ENCODE results near the gene PIH1D1.
A peak's percentile ranks its signal among the peaks of the same experiment; 100 is the strongest.

PIH1D1 gene

DNA sequence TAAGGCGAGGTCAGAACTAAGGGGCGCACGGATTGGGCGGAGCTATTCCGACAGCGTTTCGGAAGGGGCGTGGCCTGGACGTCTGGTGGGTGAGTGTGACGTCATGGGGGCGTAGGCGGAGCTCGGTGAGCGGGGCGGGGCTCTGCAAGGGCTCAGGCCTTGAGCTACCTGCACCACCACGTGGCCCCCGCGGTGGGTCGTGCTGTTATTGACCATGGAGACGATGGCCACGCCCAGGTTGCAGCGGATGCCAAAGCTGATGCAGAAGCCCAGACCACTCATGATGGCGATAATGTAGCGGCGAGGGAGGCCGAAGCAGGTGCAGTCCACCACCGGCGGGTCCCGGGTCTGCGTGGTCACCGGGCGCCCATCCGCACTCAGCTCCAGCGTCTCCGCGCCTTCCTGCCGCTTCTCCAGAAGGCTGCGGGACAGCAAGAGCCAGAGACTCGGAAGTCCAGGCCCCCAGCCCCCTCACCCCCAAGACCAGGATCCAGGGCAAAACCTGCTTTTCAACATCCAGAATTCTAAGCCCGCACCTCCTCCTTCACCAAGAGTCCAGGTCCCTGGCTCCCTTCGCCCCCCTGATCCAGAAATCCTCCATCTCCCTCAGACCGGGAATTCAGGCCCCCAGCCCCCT is 15.1 kb downstream of the PIH1D1 start:
- peak in 2 of 56 donors; percentile 27 to 40 for DNase-seq

DNA sequence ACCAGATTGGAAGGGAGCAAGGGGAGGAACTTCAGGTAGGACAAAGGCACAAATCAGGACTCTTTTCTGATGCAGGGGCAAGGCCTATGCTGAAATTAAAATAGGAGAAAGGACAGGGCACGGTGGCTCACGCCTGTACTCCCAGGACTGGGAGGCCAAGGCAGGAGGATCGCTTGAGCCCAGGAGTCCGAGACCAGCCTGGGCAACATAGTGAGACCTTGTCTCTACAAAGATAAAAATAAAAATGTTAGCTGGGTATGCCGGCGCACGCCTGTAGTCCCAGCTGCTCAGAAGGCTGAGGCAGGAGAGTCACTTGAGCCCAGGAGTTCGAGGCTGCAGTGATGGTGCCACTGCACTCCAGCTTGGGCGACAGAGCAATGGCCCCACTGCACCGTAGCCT is 15.9 kb downstream of the PIH1D1 start:
- DNase-seq: no peak

DNA sequence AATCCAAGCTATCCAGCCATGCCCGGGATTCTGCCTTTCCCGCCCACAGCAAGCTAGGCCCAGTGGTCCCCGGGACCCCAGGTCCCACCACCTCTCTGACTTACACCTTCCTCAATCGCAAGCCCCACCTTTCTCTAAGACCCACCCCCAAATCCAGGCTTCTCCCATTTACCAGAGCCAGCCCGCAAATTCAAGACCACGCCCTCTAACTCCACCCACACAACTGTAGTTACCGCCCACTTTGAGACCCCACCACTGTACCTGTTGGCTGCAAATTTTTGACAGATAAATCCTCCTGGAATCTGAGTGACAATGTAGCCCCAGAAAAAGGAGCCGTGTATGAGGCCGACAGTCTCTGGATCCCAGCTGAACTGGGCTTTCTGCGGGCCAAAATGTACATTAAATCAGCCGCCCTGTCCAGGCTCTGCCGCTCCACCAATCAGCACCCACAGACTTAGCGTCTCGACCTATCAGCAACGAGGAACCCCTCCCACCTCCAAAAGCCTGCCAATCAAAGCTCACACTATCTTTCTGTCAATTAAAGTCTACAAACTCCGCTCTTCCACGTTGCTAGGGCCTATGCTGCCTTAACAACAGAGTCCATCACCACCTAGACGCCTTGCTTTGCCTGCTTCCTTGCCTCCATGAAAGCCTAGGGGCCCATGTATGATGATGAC is 16.6 kb downstream of the PIH1D1 start:
- no peak for DNase-seq

DNA sequence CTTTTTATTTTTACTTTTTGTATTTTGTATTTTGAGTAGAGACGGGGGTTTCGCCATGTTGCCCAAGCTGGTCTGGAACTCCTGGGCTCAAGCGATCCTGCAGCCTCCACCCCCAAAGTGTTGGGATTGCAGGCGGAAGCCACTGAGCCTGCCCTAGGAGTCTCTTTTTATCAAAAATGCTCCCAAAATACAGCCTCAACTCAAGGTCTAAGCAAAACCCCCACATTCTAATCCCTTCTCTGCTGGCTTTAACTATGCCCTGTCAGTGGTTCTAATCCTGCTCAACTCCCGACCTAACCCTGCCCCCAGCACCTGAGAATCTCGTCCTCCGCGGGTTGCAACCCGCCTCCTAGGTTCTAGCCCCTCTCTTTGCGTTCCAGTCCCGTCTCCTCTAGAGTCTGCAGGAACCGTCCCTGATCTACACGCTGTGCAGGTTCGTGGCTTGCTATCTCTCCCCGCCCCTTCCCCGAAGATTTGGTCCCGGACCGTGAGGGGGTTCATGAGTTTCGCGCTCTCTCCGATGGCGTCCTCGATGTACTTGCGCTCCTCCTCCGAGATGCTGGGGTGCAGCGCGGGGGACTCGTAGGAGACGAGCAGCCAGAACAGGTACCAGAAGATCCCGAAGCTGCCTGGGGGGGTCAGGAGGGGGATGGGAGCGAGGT is 18.2 kb downstream of the PIH1D1 start:
- no peak for DNase-seq

DNA sequence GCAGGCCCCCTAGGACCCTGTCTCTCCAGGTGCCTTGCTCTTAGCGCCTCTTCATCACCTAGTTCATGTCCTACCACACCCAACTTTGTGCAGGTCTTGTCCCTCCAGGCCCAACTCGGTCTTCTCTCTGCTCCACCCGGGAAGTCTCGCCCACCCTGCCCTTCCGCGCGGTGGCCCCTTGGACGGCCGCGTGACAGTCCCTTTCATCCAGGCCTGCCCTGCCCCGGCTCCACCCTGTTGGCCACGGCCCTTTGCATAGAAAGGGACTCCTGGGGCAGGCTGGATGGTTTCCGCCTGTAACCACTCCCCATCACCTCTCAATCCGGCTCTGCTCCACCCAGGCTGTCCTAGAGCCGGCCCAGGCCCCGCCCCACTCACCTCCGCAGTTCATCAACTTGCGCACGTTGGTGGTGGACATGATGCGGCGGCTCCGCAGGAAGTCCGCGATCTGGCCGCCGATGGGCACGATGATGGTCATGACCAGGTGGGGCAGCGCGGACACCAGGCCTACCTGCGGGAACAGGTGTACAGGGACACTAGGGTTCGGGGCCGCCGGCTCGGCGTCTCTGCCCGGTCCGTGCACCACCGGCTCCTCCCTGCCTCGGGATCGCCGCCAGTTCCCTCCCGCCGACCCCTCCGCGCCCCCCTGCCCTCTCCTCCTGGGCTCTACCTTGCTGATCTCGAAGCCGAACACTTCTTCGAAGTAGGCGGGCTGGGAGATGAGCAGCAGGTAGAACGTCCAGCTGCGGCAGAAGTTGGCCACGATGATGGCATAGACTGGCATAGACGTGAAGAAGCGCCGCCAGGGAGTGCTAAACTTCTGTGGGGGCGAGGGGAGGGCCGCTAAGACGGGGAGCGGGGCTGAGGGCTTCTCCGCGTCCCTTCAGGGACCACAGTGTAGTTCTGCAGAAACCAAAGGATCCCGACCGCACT is 19.2 kb downstream of the PIH1D1 start:
- DNase-seq: no peak

DNA sequence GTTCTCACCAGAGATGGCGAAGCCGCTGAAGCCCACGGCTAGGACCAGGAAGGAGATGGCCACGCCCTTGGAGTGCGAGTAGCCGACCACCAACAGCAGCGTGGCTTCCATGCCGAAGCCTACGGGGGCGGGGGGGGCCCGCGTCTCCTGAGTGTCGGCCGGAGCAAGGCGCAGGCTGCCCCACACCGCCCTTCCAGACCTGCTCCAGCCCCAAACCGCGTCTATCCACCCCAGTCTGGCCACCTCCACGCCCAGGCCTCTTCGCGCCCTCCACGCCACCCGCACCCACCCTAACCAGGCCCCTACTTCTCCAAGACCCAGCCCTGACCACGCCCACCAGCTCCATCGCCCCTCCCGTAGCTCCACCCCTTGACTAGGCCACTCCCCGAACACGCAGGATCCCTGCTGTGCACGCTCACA is 20.3 kb downstream of the PIH1D1 start:
- DNase-seq: no peak

DNA sequence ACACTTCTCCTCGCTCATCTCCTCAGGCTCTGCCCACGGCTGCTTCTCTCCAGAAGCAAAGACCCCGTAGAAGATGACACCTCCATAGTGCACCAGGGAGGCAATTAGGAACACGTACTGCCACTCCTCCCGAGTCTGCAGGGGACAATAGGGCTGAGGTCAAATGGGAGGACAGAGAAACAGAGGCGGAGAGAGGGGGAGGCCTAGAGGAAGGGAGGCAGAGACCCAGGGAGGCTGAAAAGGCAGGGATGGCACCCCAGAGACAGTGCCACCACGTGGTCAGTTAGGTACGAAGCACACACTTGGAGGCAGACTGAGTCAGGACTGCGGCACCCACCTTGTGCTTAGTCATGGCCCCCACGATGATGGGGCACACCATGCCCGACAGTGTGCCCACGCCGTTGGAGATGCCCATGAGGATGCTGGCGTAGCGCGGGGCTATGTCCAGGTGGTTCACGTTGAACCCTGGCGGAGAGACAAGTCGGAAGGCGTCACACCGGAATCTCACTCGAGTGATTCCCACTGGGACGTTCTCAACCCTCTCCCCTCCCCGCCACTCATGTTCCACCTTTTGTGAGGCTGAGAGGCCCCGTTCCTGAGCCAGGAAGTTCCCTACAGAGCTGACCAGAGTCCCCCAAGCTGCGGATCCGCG is 20.8 kb downstream of the PIH1D1 start:
- no peak for DNase-seq

DNA sequence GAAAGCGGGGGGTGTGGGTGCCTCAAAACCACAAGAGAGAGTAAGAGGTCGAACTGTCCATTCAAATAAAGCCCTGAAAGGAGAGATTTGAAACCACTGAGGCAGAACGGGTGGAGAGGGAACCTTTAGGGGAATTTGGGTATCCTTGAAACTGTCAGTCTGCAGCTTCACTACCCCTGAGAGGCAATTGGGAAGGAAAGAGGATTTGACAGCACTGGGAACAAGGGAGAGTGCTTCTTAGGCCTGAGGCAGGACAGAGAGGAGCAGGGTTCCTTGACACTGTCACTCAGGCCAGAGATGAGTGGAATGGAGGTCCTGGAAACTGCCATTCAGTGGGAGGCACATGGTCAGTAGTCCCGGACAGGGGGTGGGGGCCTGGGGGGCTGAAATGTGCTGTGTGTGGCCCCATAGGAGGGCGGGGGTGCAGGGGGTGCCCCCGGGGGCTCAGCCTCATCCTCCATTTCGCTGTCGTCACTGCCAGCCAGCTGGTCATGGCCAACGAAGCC is 21.4 kb downstream of the PIH1D1 start:
- DNase-seq: no peak

DNA sequence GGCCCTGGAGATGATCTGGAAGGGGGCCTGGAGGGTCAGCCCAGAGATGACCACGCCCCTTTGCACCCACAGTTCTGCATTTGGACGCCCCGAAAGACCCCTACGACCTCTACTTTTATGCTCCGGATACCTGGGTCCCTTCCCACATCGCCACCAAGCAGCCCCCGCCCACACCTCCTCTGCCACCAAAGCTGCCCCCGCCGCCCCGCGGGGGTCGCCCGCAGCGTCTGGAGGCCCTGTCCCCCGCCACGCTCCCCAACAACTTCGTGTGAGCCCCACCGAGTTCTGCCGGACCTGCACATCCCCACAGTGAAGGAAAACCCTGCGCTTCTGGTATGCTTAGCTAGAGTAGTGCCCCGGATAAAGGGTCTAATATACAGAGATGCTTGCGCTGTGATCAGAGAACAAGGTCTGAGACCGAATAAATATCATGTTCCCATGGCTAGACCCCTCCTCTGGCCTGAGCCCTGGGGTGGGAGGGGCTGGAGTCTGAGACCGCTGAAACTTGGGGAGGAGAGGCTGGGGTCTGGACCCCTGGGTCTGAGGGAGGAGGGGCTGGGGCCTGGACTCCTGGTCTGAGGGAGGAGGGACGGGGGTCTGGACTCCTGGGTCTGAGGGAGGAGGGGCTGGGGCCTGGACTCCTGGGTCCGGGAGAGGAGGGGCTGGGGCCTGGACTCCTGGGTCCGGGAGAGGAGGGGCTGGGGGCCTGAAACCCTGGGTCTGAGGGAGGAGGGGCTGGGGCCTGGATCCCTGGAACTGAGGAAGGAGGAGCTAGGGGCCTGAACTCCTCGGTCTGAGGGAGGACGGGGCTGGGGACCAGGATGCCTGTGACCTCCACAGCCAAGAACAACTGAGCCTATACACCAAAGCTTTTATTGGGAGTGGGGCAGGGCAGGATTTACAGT is 22.8 kb downstream of the PIH1D1 start:
- no peak for DNase-seq

DNA sequence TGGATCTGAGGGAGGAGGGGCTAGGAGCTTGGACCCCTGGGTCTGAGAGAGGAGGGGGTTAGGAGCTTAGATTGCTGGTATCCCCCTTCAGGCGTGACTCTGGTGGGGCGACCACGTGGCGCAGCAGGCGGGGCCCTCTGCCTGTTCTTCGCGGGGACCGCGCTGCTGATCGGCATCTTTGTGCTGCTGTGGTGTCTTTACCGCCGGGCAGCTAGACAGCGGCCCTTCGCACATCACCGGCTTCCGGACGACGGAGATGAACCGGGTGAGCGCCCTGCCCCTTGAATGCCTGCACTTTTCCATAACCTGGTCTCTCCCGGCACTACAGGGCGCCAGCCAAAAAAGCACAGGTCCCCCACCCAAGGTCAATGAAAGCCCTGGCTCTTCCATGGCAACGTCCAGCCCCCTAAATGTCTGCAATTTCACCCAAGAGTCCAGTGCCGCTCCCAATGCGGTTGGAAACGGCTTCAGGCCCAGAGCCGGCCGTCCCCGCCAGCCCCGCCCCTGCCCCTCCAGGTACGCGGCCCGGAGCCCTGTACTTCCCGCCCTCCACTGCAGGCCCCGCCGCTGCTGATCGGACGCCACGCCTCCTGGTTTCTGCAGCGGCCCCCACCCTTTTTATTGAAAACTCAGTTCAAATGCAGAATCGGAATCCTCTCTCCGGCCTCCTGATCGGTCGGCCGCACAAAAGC is 23.6 kb downstream of the PIH1D1 start:
- DNase-seq: no peak

DNA sequence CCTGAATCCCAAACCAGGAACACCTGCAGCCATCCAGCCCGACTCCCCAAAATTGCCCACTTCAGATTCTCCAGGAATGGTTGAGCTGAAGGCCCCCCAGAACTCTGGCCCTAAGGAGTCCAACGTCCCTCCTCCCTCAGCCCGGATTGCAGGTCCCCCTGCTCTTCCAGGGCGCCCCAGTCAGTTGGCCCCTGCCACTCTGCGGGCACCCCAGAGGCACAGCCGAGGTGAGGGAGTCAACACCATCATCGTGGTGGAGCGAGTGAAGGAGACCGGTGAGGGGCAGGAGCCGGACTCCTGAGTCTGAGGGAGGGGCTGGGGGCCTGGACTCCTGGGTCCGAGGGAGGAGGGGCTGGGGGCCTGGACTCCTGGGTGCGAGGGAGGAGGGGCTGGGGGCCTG is 24.3 kb downstream of the PIH1D1 start:
- no peak for DNase-seq

DNA sequence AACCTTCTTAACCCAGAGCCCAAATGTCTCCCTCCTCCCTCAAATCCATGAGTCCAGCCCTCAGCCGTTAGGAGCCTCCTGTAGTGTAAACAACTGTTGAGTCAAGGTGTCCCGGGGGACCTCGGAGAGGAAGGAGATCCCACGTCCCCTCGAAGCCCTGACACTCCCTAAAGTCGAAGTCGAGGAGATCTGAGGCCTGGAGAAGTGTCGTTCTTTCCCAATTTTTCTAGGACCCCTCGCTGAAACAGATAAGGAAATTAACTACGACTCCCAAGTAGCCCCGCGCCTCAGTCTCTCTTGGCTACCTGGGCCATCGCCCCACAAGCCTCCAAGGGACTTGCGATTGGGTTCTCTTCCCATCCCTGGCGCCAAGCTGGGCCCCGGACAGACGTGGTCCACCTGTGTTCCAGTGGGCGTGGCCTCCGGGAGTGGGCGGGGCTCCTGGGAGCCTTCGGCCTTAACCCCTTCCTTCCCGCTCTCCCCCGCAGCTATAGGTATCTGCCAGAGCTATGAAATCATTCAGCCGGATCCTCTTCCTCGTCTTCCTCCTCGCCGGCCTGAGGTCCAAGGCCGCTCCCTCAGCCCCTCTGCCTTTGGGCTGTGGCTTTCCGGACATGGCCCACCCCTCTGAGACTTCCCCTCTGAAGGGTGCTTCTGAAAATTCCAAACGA is 25.6 kb downstream of the PIH1D1 start:
- no peak for DNase-seq

DNA sequence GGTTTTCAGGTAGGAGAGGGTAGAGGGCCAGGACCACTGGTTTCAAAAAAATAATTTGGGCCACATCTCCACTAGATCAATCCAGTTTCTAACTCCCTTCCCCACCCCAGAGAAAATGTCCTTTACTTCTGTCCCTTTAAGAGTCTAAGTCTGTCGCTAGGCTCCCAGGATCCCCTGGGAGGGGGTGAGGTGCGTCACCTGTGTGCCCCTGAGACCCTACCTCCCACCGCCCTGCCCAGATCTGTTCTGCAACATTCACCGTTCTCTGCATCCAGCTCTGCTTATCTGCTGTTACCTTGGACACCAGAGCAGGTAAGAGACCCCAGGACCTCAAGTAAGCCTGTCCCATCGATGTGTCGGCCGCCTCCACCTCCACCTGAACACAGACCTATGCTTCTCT is 26.4 kb downstream of the PIH1D1 start, which contains the start of gene GFY:
Gene GFY (plus strand): TSS at position 211 of the 400 bp plus-strand sequence. CDS start 1,043 bp downstream, outside the sequence.
- DNase-seq: no peak

DNA sequence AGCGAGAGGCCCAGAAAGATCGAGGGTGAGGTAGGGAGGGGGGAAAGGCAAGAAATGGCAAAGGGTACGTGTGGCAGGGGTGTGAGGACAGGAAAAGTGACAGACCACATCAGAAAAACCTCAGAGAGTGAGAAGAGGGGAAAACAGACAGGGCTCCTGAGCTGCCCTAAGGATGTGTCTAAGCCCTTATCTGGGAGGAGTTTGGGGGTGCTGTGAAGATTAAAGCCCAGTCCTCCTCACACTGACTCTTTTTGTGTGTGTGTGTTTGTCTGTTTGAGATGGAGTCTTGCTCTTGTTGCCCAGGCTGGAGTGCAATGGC is 27.7 kb downstream of the PIH1D1 start:
- DNase-seq: no peak

DNA sequence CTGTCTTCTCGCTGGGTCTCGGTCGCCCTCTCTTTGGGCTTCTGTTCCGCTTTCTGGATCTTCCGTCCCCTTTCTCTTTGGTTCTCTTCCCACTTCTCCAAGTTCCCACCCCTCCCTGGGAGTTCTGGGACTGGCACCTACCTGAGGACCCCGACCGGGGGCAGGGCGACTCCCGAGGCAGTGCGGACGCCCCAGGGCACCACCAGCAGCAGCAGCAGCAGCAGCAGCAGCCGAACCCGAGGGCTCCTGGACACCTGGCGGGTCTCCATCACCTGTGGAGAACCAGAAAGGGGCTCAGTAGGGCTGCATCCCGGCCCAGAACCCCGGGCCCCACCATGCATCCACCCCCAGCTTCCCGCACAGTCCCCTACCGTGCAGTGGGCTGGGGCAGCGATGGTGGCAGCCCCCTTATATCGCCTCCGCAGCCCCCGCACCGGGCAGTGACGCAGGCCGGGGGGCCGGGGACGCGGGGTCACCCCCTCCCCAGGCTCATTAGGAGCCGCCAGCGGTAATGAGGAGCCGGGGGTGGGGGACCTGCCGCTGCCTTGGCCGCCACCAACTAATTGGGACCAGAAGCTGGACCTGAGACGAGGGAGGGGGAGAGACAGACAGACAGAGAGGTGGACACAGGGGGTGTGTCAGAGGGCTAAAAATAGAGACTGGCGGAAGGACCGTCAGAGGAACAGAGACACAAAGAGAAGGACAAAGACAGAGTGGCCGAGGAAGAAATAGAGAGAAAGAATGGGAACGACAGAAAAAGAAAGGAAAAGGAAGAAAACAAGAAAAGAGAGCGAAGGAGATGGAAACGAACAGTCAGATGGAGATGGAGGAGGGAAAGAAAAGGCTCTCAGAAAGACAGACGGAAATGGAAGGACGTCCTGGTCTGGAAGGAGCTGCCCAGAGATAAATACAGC is 28.3 kb downstream of the PIH1D1 start, which contains the start of gene PTH2:
Gene PTH2 (minus strand): TSS at position 371 of the 914 bp plus-strand sequence. CDS start 102 bp downstream, at position 269.
- DNase-seq: no peak

DNA sequence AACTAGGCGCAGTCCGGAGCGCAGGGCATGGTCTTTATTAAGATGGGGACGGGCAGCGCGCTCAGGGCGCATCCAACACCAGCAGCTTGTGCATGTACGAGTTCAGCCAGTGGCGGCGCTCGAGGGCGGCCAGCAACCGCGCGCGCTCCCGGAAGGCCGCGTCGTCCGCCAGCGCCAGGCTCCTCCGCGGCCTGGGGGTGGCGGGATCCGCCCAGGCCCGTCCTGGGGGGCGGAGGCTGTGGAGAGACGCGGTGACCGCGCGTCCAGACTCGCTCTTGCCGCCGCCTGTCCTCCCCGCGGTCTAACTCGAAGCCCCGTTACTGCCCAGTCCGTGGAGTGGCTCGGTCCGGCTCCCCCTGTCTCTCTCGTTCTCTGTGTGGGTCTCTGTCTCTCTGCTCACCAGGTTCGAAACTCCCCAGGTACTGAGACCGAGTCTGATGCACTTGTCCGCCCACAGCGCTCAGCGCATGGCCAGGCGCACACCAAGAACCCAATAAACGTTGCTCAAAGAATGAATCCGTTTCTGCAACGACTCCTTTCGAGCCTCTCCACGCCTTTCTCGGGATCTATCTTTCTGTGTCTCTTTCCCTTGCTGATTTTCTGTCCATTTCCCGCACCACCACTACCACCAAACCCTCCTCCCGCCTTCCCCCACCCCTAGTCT is 29.1 kb downstream of the PIH1D1 start:
- DNase-seq: peak in 2 of 56 donors; percentile 6 to 13

DNA sequence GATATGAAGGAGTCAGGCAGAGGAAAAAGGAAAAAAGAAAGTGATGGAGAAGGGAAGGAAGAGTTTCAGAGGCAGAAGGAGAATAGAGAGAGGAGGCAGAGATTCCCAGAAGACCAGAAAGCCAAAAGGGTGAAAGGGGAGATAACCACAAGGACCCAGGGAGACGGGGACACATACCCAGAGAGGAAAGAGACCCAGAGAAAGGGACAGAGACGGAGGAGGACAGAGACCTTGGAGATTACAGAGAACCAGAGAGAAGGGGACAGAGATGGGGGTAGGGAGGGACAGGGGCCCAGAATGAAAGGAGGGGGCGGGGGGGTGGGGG is 29.8 kb downstream of the PIH1D1 start:
- DNase-seq: no peak

Measured in nucleus accumbens (tissue), 56 donors.